ENCODE measurements around the gene UBR3.

- TF ChIP-seq CTCF (IDR thresholded peaks at IDR 0.05 in 8 of 11, conservative IDR thresholded peaks at IDR 0.05 in 3 of 11): no peak
- TF ChIP-seq POLR2A (IDR thresholded peaks at IDR 0.05): no peak
- no peak for TF ChIP-seq POLR2AphosphoS5 (IDR thresholded peaks at IDR 0.05)
Measured at GRCh38 chr2:169838743-169839489, 11.7 kb downstream of the UBR3 start.
